Umbilical cord (tissue), 2 donors: Measurements from ENCODE around the gene RASA2. TPM values are rescaled to one million over a fixed set of nuclear protein-coding genes. Genes with fewer than 3 reads are reported as not detected.
"Not testable (repeated sequence)": the region's sequence is repeated elsewhere in the genome, so short reads cannot be mapped to it uniquely, and the experiment has no call there.

Experiments used
- DNase-seq: peaks from one replicate; pipeline ENCODE4 v3.0.0-alpha.2; 2015; ENCODE audit warnings: low spot score
- total RNA-seq: library from RNA; depleted of rRNA; stranded (reverse); fragments of >200 nt; gene quantifications from one replicate; pipeline ENCODE4 v1.2.3, GENCODE V29; 2014; ENCODE audit warnings: low replicate concordance; ENCODE audit not compliant: insufficient read depth

The RASA2 gene
- total RNA-seq, 1 donor from 2014 or later, result 16.9 TPM

DNA sequence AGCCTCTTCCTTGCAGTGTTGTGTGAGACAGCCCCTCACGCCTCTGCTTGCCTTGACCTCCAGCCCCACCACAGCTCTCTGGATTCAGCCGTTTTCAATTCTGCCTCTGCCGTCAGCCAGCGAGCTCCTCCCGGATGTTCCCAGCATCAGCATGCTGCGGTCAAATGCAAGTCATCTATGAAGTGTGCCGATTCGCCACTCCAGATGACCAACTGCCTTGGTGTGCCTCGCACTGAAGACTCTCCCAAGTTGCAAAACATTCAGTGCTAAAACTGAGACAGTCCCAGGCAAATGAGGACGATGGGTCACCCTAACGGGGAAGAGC is 30.6 kb upstream of the RASA2 start:
- no peak for DNase-seq

GRCh38 chr3:141457624-141458236 is 29.1 kb upstream of the RASA2 start:
- DNase-seq, result no peak

DNA sequence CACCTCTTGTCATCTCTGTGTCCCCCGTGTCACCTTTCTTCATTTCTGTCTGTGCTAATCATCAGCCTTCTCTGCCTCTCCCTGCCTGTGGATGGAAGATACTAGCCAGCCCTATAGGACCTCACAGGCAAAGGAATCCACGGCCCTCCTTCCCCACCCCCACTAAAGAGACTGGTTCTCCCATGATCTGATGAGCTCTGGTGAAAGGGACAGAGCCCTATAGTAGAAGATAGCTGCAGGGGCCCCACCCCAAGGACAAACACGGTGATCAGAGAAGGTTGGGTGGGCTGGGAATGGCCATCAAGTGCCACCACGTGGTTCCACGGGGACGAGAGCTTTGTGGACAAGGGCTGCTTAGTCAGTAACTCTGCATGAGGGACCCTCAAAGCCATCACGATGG is 27.8 kb upstream of the RASA2 start:
- no peak for DNase-seq

GRCh38 chr3:141460097-141460704 is 26.6 kb upstream of the RASA2 start:
- peak; percentile 92 for DNase-seq

DNA sequence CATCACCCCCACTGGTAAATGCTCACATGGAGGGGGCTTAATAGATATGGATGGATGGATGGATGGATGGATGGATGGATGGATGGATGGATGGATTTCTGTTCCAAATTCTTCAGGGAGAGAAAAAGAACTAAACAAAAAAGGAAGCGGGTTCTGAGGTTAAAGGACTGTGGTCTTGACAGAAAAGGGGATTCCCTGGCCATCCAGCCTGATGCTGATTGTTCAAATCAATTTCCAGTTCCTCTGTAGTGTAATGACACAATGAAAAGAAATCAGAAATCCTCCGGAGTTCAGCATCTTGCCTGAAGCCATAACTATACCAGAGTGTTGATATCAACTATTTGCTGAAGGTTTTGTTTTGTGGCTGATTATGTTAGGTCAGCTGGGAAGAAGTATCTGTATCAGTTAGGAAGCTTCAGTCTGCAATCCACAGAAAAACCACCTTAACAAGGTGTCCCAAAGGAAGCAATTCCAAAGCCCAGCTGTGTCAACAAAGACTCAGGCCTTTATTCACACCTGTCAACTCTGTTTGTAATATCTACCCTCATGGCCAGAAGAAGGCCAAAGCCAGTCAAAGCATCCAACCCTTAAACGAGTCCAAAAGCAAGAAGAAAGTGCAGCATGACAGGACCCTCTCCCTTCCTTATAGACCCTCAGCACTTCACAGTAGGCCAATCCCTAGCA is 24.5 kb upstream of the RASA2 start:
- no peak for DNase-seq

DNA sequence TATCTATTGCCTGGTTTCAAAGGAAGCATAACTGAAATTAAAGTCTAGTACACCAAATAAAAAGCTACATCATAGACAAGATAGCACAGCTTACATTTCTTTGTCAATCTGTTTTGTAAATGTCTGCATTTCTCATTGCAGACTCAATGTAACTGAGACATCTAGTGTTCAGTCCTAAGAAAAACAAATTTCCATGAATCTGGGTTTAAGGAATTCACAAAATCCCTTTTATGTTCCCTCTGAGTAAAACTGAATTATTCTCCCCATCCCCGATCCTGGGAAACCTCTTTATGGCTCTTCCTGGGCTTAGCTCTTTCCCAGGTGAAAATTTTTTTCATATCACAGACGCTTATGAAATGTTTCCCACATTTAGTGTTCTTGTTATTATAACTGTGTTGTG is 21.6 kb upstream of the RASA2 start:
- peak; percentile 40 for DNase-seq

GRCh38 chr3:141466633-141467169 is 20.1 kb upstream of the RASA2 start:
- DNase-seq, result no peak

GRCh38 chr3:141469720-141470119 is 17.1 kb upstream of the RASA2 start:
- no peak for DNase-seq

DNA sequence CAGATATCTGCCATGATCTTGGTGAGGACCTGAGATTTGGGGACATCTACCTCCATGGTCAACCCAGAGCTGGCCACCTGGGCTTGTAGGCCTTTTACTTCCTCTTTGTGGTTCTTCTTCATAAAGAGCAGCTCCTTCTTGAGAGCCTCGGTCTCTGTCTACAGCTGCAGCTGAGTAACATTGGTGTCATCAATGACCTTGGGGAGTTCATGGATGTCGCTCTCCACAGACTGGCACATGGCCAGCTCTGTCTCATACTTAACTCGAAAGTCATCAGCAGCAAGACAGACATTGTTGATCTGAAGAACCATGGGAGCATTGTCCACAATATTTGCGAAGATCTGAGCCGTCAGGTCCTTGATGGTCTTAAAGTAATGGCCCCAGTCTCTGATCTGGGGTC is 15.7 kb upstream of the RASA2 start:
- no peak for DNase-seq

- DNase-seq, result no peak
These were observed 10.8 kb upstream of the RASA2 start for GRCh38 chr3:141476033-141476432.

DNA sequence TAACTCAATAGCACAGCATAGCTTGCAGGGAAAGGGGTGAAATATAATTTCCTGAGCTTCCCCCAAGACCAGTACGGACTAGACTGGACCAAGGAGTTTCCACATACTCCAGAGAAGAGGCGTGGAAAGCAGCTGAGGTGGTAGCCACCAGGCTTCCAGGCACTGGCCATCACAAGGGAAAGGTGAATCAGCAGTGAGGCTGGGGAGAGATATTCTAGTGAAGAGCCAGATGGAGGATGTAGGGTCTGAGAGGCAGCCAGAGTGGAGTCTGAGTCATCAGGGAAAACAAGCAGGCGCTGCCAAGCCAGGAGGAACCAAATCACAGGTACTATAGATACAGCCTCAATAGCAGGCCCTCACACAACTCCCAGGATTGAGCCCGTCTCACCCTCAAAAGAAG is 9.6 kb upstream of the RASA2 start:
- DNase-seq, result no peak

DNA sequence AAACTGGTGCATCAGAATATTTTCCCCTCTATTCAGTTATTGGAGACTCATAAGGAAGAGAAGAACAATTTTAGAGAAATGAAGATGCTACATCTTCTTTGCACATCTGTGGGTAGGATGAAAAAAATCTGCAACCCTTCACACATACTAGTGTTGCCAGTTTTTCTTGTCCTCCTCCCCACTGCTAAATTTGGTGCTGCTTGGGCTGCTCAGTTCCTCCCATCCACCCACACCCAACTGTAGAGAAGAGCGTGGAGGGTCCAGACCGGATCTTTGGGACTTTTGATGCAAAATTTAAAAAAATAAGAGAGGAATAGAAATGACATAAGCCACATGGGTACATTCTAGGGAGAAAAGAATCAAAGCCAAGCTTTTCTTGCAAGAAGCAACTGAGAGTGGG is 8.7 kb upstream of the RASA2 start:
- no peak for DNase-seq

DNA sequence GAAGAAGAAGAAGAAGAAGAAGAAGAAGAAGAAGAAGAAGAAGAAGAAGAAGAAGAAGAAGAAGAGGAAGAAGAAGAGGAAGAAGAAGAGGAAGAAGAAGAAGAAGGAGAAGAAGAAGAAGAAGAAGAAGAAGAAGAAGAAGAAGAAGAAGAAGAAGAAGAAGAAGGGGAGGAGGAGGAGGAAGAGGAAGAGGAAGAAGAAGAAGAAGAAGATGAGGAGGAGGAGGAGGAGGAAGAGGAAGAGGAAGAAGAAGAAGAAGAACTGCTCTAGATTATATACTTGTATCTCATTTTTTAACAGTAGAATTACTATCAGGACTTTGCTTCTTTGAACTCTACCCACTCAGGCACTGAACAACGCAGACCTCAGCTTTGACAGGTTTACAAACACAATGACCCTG is 8.0 kb upstream of the RASA2 start:
- DNase-seq, result not testable (repeated sequence)

DNA sequence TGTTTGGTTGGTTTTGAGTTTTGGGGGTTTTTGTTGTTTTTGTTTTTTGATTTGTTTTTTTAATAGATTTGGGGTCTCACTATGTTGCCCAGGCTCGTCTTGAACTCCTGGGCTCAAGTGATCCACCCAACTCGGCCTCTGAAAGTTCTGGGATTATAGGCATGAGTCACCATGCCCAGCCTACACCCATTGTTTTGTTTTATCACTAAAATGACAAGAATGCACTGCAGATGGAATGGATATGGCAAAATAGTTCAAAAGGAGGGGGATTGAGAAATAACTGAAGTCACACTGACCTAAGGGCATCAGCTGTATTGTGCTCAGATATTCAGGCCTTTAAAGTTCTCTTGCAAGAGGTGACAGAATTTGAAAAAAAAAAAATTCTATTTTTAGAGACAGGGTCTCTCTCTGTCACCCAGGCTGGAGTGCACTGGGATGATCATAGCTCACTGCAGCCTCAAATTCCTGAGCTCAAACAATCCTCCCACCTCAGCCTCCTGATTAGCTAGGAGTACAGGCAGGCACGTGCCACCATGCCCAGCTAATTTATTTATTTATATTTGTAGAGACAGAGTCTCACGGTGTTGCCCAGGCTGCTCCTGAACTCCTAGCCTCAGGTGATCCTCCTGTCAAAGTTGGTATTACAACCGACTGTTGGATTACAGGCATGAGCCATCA is 4.4 kb upstream of the RASA2 start:
- DNase-seq, result no peak

DNA sequence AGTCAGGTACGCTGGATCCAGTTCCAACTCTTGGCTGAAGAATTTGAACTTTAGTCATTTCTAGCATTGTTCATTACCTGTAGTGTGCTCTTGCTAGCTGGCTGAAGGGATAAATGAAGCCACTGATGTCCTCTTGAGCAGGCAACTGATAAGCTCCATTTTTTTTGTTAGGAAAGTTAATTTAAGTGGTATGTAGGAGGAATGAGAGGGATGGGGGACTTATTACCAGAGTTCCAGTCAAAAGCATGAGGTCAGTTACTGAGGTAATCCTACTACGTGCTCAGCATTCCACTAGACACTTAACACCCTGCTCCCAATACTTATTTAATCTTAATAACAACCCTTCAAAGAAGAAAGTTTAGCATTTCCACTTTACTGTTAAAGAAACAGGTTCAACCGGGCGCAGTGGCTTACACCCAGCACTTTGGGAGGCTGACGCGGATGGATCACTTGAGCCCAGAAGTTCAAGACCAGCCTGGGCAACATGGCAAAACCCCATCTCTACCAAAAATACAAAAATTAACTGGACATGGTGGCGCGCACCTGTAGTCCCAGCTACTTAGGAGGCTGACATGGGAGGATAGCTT is 2.0 kb upstream of the RASA2 start:
- DNase-seq, result no peak

DNA sequence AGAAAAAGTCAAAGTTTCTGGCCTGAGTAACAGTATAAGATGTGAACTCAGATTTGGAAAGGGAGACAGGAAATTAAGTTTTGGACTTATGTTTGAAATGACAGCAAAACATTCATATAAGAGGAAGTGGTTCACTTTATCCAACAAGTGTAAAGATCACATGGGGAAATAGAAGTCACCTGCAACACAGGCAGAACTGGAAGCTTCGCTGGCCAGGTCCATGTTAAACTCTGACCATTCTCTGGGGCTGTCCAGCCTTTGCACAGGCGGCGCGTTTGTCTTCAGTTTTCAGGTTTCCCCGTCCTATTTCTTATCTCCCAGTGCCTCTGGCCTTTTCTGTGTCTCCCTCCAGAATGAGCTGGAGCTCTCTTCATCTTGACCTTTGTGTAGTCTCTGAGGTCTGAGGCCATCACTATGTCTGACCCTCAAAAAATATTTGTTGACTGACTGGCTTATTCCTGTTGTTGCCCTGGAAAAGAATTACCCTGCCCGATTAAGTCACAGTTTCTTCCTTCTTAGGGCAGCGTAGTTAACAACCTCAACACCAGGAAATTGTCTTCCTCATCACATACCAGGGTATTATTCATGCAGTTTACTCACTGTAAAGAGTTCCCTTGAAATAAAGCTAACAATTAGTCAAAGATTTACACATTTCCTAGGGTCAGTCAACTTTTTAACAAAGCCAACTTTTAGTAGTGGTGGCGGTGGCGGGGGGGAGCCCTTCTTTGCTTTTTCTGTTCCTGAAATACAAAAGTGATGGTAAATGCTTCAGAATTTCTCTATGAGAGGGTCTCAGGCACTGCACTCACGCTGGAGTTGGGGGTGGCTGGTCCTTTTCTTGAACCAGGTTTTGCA is 959 bp upstream of the RASA2 start:
- DNase-seq, result peak; percentile 27

- no peak for DNase-seq
These were observed 406 bp upstream of the RASA2 start for GRCh38 chr3:141486496-141486745.

DNA sequence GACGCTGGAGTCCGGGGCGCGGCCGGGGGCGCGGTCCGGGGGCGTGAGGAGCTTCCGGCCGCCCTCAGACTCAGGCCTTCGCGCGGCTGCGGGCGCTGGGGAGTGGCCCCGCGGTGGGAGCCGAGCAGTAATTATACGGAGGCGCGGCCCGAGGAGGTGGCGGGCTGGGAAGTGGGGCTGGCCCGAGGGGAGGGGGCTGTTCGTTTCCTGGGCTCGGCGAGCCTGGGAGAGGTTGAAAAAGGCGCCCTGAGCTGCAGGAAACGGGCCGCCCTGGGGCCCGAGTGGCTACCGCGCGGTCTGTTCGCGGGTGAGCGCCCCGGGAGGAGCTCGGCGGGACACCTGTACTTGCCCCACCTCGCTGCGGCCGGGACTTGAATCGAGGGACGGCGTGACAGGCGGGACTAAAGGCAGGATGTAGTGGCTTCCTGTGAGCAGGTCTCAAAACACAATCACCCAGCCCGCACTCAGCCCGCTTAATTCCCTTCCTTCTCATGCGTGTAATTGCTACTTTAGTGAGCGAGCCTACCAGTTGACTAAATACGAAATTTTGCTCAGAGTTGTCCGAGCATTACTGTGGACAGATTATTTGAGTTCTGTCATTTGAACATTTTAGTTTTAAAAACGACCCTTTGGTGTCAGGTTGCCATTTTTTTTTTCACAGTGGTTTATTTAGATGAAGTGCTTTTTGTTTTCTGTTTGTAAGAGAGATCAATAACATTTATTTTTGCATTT is 860 bp downstream of the RASA2 start:
- peak; percentile 63 for DNase-seq

DNA sequence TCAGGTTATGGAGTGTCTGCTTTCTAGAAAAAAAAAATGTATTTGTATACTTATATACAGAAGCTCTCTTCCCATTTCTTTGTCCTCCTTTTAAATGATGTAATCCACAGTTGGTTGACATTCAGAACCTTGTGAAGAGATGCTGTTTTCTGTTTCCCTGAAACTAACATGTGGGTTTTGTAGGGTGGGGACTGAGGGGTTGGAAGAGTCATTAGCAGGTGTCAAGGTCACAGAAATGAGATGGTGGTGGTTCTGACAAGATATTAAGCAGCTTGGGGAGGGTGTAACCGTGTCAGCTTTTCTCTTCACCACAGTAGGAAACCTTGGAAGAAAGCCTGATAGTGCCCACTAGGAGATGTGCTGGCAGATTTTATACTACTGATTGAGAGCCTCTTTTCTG is 2.4 kb downstream of the RASA2 start:
- DNase-seq, result no peak

GRCh38 chr3:141491081-141491480 is 4.3 kb downstream of the RASA2 start:
- DNase-seq, result no peak

DNA sequence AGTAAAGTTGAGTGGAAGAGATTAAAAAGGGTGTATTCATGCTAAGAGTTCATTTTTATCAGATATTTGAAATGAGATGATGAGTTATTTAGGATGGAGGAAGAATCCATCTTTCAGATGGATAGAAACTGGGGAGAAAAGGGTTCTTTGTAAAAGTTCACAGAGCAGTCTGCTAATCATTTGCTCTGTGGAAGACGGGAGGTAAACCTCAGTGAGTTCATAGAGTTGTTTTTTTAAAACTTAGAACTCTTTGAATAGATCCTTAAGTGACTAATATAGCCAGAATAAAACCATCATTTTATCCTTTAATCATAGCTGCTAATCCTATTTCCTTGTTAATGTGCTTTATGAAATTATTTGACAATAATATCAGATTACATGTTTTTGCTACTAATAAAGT is 5.1 kb downstream of the RASA2 start:
- no peak for DNase-seq
